Activated T-cell treated with anti-CD3 and anti-CD28 coated beads for 24 hours (primary cell): ENCODE data around the gene EEF1E1.

ENCODE experiments used
- DNase-seq: peaks from one replicate; pipeline ENCODE4 v3.0.0-alpha.2; 2020; ENCODE audit warnings: low read depth

The EEF1E1 gene

GRCh38 chr6:8102122-8102958, at the start of gene EEF1E1:
Gene EEF1E1 (minus strand): TSS chr6:8102548. CDS start chr6:8102521, 27 bp downstream.
- peak; percentile 99 for DNase-seq

- no peak for DNase-seq
These were observed 47.0 kb upstream of the EEF1E1 start for GRCh38 chr6:8149350-8149749.

GRCh38 chr6:8143945-8144344, 41.6 kb upstream of the EEF1E1 start:
- DNase-seq, result no peak

GRCh38 chr6:8139451-8139850, 37.1 kb upstream of the EEF1E1 start:
- no peak for DNase-seq

GRCh38 chr6:8137529-8137939, 35.2 kb upstream of the EEF1E1 start:
- DNase-seq, result no peak

- DNase-seq, result no peak
These were observed 32.9 kb upstream of the EEF1E1 start for GRCh38 chr6:8135276-8135675.

- no peak for DNase-seq
These were observed 29.8 kb upstream of the EEF1E1 start for GRCh38 chr6:8132130-8132529.

GRCh38 chr6:8131265-8131897, 29.0 kb upstream of the EEF1E1 start:
- peak; percentile 20 for DNase-seq

- DNase-seq, result no peak
These were observed 28.1 kb upstream of the EEF1E1 start for GRCh38 chr6:8130399-8130798.

GRCh38 chr6:8123236-8123635, 20.9 kb upstream of the EEF1E1 start:
- no peak for DNase-seq

GRCh38 chr6:8114956-8115355, 12.6 kb upstream of the EEF1E1 start:
- no peak for DNase-seq

- DNase-seq, result no peak
These were observed 10.8 kb upstream of the EEF1E1 start for GRCh38 chr6:8113131-8113654.

- no peak for DNase-seq
These were observed 8.4 kb upstream of the EEF1E1 start for GRCh38 chr6:8110725-8111124.

GRCh38 chr6:8110117-8110721, 7.9 kb upstream of the EEF1E1 start:
- no peak for DNase-seq

- no peak for DNase-seq
These were observed 6.6 kb upstream of the EEF1E1 start for GRCh38 chr6:8108759-8109539.

- no peak for DNase-seq
These were observed 5.8 kb upstream of the EEF1E1 start for GRCh38 chr6:8108031-8108660.

GRCh38 chr6:8105791-8106190, 3.4 kb upstream of the EEF1E1 start:
- DNase-seq, result no peak

- no peak for DNase-seq
These were observed 1.4 kb upstream of the EEF1E1 start for GRCh38 chr6:8103726-8104125.

- DNase-seq, result no peak
These were observed 2.0 kb downstream of the EEF1E1 start for GRCh38 chr6:8100159-8100854.

- no peak for DNase-seq
These were observed 11.7 kb downstream of the EEF1E1 start for GRCh38 chr6:8090650-8091049.

- DNase-seq, result no peak
These were observed 13.5 kb downstream of the EEF1E1 start for GRCh38 chr6:8088886-8089285.
